GM18861 (cell line): Measurements from ENCODE around the gene FAM163B.
"Not testable (repeated sequence)": the region's sequence is repeated elsewhere in the genome, so short reads cannot be mapped to it uniquely, and the experiment has no call there.

ENCODE experiments used
- ATAC-seq: cut with Tn5 transposase; IDR thresholded peaks from one replicate; pipeline ENCODE4 v1.9.1; 2021; ENCODE audit not compliant: unreplicated experiment

The FAM163B gene

DNA sequence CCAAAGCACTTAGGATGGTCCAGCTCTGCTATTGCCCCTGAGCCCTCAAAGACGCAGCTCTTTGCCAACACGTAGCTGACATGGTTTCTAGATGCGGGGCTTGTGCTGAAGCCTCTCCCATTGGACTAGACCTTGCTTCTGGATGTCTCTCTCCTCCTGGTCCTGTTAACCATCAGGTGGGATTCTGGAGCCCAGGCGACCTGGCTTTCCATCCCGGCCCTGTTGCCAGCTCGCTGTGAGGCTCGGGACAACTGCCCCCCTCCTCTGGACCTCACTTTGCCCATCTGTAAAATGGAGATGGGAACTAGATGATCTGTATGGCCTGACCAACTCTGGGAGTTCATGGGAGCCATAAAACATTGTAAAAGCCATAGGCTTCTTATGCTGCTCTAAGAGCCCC is 31.0 kb upstream of the FAM163B start:
- no peak for ATAC-seq

DNA sequence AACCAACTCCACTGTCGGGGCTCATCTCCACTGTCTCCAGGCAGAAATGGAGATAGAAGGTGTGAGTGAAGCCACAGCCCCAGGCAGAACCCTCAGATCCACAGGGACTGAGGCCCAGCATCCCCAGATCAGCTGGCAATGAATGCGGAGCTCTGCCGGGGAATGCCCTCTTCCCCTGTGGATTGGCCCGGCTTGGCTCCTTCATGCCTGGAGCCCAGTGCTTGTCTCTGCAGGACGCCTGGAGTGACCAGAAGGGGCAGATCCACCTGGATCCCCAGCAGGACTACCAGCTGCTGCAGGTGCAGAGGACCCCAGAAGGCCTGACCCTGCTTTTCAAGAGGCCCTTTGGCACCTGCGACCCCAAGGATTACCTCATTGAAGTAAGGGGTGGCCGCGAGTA is 30.4 kb upstream of the FAM163B start:
- ATAC-seq = no peak

DNA sequence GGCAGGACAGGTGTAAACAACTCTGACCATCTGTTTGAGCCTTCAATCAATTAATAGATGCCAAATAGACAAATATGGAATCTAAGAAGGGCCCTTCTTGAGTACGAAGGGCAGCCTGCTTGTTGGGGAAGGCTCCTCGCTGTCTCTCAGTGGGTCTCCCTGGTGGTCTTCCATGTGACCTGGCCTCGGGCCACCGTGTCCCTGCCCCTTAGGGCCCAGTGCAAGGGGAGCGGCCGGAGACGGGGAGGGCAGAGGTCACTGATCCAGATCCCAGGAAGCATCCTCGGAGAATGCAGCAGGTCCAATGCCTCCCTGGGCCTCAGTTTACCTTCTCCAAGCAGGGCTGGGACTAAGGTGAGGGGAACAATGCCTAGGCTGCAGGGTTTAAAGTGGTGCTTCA is 29.5 kb upstream of the FAM163B start:
- ATAC-seq = no peak

DNA sequence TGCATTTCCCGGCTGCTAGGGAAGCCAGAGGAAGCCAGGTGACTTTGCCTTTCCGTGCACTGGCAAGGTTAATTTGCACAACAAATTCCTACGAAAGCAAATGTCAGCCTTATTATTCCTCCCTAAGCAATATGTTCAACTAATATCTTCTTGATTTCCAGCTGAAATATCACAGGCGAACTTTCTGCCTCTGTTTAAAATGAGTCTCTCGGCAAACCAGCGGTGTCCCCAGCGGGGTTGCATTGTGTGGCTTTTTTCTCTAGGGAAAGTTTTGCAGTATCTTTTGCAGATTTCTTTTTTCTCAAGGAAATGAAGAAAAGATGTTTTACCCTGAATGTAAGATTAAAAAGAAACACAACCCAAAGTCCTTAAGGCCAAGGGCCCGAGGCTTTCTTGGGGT is 28.9 kb upstream of the FAM163B start:
- ATAC-seq = no peak

DNA sequence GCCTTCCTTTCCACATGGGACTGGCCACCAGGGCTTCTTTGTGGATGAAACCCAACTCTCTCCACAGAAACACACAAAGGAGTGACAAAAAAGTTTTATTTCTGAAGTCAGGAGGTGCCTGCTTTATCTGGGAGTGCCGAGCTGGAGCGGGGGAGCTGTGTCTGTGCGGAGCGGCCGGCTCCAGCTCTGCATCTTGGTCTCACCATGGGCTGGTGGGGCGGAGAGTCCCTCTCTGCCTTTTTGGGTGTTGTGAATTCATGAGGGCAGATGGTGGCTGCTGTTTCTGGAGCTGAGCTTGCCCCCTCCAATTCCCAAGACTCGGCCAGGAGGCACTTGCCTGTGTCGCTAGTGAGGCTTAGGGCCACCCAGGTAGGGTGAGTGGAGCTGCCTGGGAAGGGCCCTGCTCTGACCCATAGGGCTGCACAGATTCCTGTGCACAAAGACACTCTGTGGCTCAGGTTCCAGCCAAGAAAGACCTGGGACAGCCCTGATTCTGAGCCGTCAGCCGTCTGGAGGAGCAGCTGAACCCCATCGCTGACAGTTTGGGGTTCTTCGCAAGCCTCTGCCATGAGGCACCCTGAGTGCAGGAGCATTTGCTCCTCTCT is 28.4 kb upstream of the FAM163B start:
- ATAC-seq = no peak

DNA sequence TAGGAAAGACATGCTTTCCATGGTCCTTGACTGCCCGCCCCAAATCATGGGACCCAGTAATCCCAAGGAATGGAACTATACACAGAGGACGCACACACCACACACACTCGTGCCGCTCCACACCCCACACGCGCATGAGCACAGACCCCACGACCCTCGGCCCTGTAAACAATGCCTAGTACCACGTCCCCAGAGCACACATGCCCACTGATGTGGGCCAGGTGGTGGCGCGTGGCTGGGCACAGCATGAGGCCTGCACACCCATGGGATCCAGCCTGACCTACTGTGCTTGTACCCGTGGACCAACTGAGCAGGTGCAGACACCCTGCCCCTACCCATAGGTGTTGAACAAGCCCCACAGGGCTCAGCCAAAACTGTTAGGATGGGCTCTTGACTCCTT is 27.7 kb upstream of the FAM163B start:
- no peak for ATAC-seq

DNA sequence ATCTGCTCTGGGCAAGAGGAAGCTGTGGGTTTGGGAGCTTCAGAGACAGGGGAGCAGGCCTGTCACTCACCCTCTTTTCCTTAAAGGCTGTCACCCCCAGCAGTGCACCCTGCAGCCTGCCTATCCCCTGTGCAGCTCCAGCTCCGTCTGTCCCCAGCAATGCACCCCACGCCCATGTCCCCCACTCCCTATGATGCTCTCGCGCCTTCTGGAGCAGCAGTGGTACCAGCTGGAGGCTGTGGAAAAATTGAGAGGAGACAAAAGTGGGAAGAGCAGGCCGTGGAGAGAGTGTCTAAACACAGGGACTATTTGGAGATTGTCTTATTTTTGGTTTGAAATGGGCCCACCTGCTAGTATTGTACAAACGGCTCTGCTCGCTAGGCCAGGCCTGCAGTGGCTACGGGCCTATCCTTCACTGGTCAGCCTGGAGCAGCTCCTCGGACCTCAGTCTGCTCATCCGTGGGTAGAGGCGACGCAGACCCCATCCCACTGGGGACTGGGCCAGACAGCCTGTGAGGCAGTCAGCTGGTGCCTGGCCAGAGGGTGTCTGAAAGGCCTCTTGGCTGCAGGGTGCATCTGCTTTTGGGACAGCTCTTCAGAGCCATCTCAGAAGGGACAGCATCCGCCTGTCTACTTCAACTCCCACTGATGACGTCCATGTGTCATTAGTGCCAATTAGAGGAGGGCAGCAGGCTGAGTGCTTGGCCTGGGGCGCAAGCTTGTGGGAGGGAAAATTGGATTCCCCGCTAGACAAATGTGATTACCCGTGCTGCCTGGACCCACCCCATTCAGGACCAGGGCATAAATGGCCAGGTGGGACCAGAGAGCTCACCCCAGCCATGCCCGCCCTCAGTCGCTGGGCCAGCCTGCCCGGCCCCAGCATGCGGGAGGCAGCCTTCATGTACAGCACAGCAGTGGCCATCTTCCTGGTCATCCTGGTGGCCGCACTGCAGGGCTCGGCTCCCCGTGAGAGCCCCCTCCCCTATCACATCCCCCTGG is 26.6 kb upstream of the FAM163B start, which contains the start of gene DBH:
TSS of gene DBH (plus strand) at position 831 of the 999 bp plus-strand sequence. CDS start at position 840, 9 bp downstream.
- no peak for ATAC-seq

DNA sequence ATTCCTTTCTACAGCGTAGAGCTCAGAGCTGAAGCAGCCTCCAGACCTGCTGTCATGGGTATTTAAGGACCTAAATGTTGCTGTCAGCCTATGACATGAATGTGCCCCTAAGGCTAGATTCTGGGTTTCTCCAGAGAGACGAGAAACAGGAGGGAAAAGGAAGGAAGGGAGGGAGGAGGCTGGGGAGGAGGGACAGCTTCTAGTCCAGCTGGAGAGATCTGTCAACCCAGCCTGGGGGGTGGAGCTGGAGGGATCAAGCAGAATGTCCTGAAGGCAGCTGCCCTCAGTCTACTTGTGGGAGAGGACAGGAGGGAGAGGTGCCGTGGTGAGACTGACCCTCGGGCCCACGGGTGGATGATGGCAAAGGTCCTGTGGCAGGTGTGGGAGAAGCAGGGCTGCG is 25.9 kb upstream of the FAM163B start:
- ATAC-seq = no peak

DNA sequence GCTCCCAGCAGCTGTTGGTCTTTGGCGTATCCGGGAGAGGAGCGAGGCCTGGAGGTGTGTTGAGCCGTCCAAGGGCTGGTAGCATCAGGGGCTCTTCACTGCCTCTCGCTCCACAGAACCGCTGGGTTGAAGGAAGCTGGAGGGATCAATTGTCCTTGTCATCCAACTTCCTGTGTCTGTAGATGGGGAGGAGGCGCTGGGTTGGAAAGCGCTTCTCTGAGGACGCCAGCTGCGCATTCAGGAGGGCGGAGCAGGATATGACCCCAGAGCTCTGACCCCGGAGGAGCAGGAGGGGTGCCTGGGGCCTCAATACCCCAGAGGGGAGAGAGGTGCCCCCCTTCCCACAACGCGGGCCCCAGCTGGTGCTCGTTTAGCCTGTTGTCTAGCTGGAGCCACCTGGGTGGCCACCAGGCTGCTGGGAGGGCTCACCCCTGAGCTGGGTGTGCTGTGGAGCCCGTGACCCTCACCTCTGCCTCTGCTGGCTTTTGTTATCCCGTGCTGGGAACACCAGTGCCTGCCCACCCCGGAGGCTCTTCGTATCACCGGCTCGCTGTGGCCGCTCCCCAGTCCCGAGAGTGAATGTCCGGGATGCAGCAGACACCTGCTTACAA is 25.0 kb upstream of the FAM163B start:
- no peak for ATAC-seq

DNA sequence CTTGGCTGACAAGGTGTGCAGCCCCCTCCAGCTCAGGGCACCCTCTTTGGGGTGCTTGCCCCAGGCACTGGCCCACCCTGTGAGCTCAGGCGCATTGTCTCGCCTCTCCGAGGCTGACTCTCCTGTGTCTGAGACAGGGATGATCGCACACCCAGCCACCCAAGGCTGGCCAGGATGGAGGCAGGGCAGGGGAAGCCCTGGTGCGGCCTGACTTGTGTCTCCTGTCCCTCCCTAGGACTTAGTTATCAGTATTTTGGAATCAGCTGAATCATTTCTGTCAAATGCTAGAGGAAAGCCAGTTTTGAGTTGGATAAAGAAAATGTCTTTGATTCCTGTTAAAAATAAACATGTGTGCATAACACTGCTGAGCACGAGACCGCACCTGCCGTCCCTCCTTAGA is 24.5 kb upstream of the FAM163B start:
- no peak for ATAC-seq

DNA sequence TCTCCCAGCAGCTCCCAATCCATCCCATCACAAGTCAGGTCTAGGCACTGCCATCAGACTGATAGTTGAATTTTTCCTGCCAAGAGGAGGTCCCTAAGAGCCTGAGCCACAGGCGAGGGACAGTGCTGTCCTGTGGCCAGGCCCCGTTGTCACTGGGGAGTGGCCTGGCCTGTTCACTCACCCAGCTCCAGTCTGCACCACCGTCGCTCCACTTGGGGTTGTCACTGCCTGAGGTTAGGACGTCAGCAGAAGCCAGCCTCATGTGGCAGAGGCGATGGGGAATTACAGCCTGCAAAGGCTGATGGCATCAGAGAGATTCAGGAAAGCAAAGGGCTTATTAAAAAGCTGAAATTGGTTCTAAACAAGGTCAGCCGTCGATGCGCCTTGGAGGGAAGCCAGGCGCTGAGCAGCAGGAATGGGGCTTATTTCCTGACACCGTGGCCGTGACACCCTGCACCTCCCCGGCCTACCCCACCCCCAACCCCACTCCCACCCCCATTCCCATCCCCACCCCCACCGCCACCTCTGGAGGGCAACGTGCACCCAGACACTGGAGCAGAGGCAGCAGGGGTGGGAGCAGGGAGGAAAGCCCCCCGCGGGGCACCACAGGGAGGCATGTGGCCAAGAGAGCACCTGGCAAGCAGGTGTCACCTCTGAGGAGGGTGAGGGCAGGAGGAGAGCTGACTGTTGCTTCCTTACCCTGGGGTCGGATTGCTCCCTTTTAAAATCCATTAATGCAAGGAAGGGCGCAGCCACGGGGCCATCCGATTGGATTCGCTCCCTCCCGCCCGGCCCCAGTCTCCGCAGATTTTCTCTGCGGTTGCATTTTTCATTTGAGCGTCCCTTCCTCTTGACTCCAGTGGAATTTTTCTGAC is 23.9 kb upstream of the FAM163B start:
- ATAC-seq = no peak

DNA sequence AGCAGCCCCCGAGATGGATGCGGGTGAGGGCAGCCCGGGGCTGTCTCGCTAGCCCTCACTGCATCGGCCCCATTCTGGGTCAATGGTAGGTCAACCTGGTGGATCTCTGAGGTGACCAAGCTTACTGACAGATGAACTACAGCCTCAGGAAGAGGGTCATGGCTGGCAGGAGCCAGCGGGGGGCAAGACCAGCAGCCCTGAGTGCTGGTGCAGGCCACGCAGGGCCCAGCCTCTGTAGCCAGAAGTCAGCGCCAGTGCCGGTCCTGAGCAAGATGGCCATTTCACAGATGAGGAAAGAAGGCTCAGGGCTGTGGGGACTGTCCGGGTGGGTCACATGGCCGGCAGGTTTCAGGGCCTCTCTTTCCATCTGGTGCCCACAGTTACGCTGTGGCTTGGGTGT is 21.9 kb upstream of the FAM163B start:
- ATAC-seq = no peak

DNA sequence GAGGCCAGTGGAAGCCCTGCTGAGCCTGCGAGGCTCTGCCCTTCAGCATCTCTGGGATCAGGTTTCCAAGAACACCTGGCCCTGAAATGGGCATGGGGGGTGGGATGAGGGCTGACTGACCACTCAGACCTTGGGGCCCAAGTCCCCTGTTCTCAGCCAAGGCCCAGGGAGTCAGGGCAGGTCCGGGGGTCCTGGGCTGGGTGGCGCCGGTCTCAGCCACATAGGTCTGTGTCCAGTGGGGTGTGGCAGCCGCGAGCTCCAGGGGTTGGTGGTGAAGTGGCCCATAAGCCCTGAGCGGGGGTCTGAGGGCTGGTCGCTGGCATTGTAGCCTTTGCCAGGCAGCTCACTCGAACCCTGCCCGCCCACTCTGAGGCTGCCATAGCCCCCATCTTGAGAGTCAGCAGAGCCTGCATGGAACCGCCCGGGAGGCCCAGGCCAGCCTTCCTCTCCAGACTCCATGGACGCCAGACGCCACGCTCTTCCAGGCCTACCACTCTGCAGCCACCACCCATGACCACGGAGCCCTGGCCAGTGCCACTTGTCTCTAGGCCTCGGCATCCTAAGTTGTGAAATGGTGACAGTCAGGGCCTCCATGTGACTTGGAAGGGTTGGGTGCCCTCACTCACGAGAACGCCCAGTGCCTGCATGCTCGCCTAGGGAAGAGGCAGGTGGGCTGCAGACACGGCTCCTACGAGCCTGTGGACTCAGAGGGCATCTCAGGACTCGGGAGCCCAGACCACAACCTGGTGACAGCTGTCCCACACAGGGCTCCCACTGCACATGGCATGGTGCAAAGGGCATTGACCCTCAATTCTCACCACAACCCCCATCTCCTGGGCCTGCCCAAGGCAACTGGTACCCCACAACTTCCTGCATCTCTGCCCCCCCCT is 20.3 kb upstream of the FAM163B start:
- no peak for ATAC-seq

DNA sequence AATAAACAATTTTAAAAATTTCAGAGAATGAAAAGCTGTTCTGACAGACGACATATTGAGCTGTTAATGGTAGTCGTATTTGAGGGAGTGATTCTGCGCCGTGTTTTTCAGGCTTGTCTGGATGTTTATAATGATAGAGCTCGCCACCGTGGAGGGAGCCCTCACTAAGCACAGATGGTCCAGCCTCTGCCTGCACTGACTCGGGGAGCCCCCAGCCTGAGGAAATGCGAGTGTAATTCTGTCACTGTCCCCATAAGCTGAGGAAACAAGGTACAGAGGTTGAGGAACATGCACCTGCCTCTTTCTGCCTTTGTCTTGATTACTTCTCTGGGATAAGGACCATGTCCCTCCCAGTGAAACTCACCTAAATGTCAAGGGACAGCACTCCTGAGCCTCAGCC is 19.6 kb upstream of the FAM163B start:
- ATAC-seq = no peak

DNA sequence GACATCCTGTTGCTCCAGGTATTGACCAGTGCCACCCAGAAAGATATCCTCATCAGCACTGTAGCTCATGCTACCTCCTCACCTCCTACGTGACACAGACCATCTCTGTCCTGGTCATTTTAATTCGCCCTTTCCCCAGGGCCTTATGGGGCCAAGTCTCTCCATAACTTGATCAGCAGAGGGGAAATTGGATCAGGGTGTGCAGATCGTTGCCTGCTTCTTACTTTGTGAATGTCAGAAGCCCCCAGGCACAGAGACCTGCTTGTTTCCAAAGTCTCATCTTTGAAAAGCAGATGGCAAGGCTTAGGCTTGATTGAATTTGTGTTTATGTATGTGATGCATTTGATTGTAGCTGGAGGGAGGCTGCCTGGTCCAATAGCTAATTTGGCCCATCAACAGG is 18.2 kb upstream of the FAM163B start:
- ATAC-seq = no peak

DNA sequence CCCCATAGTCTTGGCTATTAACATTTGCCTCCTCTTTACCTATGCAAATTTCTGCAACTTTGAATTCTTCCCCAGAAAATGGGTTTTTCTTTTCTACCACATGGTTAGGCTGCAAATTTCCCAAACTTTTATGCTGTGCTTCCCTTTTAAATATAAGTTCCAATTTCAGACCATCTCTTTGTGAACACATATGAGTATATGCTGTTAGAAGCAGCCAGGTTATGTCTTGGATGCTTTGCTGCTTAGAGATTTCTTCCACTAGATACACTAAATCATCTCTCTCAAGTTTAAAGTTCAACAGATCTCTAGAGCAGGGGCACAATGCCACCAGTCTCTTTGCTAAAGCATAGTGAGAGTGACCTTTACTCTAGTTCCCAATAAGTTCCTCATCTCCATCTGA is 16.8 kb upstream of the FAM163B start:
- not testable (repeated sequence) for ATAC-seq

DNA sequence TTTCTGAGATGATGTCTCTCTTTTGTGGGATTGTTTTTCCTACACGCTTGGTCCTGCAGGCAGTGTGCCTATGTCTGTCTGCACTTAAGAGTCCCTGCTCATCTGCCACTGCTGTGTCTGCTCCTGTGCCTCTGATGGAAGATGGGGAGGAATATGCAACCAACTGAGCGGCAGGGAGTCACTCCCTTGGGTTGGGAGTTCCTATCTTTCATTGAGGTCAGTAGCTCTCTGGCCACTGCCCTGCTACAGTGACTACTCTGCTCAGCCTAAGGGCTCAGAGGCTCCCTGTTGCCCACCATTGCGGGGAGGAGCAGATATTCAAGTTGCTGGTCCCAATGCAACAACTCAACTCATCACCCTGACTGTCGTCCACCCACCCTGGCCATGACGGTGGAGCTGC is 13.4 kb upstream of the FAM163B start:
- no peak for ATAC-seq

DNA sequence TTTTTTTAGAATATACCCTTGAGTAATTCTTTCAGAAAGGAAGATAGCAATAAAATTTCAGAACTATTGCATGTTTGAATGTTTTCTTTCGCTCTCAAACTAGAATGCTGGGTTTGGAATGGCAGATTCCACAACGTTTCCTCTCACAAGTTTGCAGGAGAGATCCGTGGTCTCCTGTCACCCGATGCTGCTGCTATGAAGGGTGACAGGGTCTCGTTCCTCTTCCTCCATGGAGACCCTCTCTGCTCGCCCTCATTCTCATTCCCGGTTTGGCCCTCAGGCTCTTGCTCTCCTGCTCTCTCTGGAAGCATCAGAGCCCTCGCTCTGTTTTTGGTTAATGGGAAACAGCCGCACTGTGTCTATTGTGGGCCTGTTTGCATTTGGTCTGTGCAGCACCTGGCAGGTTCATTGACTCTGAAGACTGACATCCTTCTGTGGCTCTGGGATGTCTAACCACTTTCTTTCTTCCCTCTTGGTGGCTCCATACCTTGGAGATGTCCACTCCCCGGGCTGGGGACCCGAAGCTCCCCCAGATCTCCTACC is 12.6 kb upstream of the FAM163B start:
- ATAC-seq = no peak

DNA sequence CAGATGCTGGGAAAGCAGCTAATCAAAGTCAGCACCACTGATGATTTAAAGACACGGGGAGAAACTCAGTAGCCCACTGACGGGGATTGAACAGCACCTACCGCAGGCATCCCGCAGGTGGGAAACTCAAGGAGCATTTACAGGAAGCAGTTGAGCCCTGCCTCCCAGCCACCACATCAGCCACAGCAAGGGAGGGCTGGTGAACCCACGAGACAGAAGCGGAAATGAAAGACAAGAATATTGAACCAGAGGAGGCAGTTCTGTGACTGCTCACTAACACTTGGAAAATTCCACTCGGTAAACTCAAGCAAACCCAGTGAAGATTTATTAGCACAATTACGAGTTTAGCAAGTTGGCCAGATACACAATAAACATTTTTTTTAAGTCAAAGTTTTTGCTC is 10.6 kb upstream of the FAM163B start:
- ATAC-seq = no peak

DNA sequence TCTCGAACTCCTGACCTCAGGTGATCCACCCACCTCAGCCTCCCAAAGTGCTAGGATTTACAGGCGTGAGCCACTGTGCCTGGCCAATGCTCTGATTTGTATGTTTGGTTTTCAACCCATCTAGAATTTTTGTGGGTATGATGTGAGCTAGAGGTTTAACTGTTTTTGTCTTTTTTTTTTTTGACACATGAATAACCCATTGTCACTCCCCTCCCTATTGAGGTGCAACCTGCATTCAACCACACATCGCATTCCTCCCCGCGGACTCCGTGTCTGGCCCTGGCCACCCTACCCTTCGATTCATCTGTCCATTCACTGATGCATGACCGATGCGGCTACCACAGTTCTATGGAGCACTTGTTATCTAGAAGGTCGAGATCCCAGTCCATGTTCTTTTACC is 9.5 kb upstream of the FAM163B start:
- ATAC-seq = no peak
